NAMALWA (cell line): Measurements from ENCODE around the gene CEACAM4.
A peak's percentile ranks its signal among the peaks of the same experiment; 100 is the strongest.
"Not testable (repeated sequence)": the region's sequence is repeated elsewhere in the genome, so short reads cannot be mapped to it uniquely, and the experiment has no call there.

Experiments used
- DNase-seq: peaks from one replicate; pipeline ENCODE4 v3.0.0-alpha.2; 2015; ENCODE audit warnings: low spot score

Gene CEACAM4

DNA sequence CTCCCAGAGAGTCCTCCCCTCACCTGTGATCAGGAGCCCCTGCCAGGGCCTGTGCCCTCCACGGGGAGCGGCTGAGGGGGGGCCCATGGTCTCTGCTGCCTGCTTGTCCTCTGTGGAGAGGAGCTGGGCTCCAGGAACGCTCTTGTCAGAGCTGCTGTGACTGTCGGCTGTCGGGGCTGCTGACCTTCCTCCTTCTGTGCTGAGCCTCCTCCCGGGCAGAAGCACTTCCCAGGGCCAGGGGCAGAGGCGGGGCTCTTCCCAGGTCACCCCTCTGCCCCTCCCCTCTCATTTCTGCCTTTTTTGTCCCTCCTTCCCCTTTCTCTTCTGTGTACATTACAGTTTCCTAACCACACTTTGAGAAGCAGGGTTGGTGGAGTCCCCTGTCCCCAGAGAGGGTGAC lies at the start of gene CEACAM4:
CEACAM4 (minus strand) TSS at position 198 of the 400 bp plus-strand sequence; CDS start at position 87, 111 bp downstream.
- no peak for DNase-seq

DNA sequence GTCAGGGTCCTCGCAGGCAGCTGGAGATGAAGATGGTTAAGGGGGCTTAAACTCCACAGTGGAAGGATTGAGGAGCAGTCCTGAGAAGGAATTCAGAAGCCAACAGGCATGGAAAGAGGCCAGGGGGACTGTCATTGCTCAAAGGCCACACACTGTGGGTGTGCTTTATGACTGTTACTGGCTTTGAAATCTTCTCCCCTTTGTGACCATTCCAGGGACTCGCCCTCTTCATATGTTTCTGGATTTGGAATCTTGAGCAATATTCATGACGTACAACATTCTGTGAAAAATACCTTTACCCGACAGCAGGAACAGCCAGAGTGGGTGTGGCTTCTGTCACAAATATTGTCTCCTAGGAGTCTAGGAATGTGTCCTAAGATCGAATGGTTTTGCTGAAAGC lies 44.6 kb upstream of the CEACAM4 start:
- DNase-seq: no peak

DNA sequence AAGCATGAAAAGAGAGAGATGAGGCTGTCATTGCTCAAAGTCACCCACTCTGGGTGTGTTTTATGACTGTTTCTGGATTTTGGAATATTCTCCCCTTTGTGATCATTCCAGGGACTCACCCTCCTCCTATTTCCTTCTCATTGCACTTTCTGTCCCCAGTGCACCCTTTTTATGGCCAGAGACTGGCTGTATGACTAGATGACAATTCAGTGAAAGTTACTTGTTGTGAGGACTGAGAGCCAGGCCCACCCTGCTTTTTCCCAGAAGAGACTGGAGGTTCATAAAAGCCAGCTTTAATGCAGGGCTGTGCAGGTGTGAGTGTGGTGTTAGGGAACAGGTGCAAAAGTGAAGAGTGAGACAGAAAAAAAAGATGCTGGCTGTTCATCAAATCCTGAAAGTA lies 43.9 kb upstream of the CEACAM4 start:
- no peak for DNase-seq

DNA sequence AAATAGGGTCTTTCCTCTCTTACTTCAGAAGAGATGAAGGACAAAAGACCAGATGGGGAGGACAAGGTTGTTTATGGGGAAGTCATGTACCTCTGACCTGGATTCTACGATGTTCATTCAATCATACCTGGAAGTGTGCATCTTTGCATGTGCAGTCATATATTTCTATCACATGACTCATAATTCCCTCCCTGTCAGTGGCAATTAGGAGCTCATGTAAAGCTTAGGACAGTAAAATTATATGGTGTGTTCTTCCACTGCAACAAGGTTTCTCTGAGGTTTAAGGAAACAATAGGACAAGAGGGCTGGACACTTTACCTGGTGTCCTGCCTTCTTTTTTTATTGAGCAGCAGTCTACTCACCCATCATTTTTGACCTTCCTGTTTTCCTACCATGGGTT lies 41.4 kb upstream of the CEACAM4 start:
- DNase-seq: no peak

DNA sequence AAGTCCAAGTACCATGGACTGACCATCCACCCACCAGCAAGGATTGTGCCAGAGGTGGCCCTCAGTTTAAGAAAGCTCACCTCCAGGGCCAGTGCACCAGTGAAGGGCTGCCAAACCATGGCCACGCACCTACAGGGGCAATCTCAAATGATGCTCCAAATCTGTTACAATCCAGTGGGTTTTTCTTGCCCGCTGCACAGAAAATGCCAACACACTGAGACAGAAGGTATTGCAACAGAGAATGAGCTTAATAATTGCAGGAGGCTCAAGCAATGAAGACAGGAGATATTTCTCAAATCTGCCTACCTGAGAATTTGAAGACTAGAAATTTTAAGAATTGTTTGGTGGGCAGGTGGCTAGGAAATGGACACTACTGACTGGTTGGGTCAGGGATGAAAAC lies 39.2 kb upstream of the CEACAM4 start:
- no peak for DNase-seq

DNA sequence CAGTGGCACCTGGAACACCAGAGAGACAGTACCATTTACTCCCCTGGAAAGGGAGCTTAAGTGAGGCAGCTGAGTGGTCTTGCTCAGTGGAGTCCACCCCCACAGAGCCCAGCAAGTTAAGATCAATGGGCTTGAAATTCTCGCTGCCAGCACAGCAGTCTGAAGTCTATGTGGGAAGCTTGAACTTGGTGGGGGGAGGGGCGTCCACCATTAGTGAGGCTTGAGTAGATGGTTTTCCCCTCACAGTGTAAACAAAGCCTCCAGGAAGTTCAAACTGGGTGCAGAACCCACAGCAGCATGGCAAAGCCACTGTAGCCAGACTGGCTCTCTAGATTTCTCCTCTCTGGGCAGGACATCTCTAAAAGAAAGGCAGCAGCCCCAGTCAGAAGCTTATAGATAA lies 30.3 kb upstream of the CEACAM4 start:
- no peak for DNase-seq

DNA sequence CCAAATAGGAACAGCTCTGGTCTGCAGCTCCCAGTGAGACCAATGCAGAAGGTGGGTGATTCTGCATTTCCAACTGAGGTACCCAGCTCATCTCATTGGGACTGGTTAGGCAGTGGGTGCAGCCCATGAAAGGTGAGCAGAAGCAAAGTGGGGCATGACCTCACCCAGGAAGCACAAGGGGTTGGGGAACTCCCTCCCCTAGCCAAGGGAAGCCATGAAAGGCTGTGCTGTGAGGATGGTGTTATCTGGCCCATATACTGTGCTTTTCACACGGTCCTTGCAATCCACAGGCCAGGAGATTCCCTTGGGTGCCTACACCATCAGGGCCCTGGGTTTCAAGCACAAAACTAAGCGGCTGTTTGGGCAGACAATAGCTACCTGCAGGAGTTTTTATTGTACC lies 29.9 kb upstream of the CEACAM4 start:
- DNase-seq: not testable (repeated sequence)

DNA sequence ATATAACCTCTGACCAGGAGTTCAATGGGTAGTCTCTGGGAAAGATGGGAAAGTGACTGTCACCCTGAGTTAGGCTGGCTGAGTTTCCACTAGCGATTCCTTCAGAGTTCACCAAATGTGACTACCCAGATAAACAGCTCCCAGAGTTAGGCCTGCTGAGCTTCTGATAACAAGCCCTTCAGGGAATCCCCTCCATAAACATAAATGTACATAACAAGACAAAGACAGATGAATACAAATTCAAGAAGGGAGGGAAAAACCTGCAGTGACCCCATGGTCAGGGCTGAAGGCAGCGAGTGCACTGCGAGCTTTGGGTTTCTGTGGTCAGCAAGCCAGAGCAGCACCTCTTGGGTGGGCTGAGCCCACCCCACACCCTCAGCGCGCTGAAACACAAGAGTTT lies 25.4 kb upstream of the CEACAM4 start:
- no peak for DNase-seq

DNA sequence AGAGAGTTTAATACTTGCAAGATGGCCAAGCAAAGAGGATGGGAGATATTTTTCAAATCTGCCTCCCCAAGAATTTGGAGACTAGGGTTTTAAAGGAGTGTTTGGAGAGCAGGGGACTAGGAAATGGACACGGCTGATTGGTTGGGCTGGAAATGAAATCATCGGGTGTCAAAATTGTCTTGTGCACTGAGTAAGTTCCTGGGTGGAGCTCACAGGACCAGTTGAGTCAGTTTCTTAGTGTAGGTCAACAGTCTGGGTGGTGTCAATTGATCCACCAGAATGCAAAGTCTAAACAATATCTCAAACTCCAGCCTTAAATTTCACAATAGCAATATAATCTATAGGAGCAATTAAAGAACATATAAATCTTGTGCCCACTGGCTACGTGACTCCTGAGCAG lies 23.0 kb upstream of the CEACAM4 start:
- no peak for DNase-seq

DNA sequence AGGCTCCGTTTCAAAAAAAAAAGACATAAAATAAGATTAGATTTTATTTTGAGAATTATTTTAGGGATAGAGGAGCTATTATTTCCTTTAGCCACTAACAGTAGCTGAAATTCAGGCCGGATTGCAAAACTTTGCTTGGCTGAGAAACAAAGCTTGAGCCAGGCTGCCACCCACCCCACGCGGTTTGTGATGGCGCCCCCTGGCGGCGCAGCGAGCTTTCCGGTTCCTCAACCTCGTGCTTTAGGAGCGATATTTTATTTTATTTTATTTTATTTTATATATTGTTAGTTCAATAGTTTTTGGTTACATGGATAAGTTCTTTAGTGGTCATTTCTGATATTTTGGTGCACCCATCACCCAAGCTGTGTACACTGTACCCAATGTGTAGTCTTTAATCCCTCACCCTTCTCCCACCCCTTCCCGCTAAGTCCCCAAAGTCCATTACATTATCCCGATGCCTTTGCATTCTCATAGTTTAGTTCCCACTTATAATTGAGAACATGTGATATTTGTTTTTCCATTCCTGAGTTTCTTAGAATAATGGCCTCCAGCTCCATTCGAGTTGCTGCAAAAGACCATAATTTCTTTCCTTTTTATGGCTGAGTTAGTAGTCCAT lies 19.8 kb upstream of the CEACAM4 start:
- DNase-seq: peak; percentile 52

DNA sequence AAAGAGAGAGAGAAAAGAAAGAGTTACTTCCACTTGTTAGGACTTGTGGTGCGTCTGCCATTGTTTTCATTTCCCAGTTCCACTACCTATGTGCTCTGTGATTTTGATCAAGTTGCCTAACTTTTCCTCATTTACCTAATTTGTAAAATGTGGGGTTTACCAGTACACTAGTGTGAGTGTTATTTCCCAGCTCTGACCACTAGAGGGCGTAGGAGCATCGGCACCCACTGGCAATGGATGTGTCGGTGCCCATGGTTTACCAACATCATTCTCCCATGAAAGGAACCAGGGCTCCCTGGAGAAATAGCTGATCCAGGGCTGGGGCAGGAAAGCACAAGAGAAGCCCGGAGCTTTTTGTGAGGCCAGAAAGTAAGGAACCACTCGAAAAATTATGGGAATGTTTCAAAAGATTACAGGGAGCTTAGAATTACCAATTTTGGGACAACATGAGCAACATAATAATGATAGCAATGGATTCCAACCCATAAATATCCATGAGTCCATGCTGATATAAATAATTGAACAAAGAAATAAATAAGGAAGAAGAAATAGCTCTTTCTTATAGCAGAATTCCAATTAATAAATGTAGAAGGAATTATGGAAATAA lies 15.1 kb upstream of the CEACAM4 start:
- DNase-seq: peak; percentile 74

DNA sequence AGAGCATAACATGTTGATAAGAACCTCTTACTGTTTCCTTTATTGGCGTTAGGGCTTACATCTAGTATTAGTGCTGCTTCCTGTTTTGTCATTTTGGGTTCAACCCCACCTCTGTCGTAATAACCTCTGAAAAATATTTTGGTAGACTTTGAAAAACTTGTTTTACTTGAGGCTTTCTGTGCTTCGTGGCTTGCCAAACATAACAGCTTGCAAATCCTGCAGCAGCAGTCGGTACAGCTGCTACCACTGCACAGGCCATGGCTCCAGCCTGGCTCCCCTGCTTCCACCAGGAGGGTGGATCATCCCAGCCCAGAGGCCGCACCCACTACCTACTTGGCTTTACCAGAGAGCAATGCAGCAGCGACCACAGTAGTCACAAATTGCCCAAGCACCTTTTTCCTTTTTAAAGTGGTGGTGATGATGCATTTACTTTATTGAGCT lies 11.8 kb upstream of the CEACAM4 start:
- DNase-seq: no peak

DNA sequence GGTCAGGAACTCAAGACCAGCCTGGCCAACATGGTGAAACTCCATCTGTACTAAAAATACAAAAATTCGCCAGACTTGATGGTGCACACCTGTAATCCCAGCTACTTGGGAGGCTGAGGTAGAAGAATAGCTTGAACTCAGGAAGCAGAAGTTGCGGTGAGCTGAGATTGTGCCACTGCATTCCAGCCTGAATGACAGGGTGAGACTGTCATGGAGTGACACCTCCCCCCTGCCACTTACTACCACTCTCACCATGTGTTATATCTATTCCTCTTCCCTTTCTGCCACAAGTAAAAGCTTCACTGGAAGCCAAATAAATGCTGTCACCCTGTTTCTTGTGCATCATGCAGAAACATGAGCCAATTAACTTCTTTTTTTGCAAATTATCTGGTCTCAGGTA lies 10.6 kb upstream of the CEACAM4 start:
- DNase-seq: no peak

DNA sequence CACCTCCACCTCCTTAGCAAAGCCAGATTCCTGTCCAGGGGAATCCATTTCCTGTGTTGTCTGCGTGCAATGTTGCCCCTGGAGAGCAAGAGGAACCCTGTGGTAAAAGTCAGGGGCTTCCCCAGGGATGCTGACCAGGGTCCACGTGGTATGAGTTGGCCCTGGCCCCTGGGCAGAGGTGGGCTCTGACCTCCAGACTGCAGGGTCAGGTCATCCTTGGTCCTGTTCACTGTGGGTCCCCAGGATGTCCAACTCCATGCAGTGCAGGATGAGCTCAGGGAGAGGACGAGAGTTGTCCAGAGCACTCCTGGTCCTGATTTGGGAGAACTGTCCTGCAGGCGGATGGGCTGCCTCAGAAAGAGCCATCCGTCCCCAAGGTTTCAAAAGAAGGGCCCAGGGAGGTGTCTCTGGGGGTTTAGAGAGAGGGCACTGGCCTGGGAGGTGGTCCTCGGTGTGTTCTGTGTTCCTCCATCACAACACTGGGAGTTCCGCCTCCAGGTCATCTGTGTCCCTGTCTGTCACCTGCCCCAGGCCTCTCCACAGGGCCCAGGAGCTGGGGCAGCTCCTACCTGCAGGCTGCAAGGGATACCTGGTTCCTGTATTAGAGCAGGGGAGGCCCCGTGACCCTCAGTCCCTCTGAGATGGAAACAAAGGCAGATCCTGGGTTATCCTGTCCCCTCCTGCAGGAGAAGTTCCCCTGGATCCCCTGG lies 1.2 kb upstream of the CEACAM4 start:
- DNase-seq: no peak

DNA sequence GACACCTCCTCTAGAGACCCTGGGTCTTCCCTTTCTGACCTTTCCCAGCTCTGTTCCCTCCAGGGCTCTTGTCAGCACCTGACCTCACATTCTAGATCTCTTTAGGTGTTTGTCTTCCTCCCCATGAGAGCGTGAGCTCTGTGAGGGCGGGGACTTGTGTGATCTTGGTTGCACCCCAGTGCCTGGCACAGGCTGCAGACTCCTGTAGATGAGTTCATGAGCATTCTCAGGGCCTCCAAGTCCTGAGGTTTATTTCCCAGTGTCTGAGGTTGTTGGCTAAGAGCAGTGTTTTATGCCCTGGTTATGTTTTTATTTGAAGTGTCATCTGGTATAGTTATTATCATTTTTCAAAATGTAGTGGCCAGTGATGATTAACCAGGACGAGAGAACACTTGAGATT lies 596 bp downstream of the CEACAM4 start:
- no peak for DNase-seq

DNA sequence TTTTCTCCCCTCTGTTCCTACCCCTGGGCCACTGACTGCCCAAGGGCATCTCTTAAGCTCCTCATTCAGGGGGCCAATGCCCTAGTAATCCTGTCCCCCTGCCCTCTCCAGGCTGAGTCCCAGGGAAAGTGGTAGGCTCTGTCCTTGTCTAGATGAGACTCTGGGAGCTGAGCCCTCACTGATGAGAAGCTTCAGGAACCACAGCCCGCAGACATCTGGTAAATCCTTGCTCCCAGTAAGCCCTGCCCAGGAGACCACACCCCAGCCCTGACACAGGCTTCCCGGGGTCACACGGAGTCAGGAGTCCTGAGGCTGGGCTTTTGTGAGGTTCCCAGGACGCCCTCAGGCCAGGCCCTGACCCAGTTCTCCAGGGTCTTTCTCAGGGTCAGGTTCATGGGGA lies 1.9 kb downstream of the CEACAM4 start:
- DNase-seq: no peak

DNA sequence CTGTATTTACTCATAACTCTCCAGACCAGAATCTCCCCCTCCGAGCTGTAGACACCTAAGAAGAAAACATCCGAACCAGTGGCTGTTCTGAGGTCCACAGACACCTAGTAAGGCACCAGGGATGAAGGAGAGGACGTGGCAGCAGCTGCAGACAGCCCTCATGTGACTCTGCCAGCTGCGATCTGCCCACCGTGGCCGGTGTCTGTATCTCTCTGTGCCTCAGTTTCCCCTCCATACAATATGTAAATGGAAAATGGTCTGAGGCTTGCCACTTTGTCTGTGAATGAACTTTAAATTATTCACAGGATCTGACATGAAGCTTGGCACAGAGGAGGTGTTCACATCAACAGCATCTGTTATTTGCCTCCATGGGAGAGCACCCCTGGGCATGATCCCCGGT lies 2.4 kb downstream of the CEACAM4 start:
- DNase-seq: no peak

DNA sequence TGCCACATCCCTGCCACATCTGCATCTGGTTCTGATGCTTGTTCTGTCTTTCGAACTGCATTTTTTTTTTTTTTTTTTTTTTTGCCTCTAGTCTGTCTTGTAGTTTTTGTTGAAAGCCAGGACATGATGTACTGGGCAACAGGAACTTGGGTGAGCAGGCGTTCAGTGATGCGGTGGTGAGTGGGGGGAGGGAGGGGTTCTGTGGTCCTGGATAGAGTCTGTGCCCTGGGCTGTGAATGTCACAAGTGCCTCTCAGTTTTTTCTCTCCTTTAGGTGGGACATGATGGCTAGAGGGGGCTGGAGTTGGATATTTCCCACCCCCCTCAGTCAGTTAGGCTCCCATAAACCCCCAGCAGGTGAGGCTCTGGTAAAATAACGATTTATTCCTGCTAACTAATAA lies 3.5 kb downstream of the CEACAM4 start:
- DNase-seq: no peak

DNA sequence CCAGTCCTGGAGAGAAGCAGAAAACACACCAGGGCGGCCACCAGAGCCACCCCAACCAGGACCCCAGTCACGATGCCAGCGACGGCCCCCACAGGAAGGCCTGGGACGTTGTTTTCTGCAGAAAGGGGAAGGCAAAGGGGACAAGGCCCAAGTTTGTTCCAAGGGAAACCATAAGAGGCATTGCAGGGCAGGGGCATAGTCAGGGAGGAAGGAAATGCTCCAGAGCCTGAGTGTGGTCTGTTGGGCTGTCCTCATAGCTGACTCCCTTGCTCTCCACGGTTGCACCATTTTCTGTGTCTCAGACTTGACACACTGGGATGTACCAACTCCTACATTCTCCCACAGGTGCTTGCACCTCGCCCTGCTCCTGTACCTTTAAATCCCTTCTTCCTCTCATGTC lies 5.2 kb downstream of the CEACAM4 start:
- no peak for DNase-seq

DNA sequence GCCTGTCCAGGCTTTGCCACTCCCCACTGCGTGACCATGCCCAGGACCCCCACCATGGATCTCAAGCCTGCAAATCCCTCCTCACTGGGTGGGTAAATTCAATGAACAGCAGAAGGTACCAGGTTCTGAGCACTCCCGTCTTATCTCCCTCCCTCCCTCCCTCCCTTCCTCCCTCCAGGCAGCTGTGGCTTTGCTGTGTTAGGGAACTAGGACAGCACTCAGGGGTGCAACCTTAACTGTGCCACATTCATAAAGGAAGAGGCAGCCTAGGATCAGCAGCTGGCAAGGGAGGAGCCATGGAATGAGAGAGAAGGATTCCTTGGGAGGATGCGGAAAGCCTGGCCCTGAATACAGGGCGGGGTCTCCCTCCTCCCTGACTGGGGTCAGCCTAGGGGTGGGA lies 5.6 kb downstream of the CEACAM4 start:
- no peak for DNase-seq

DNA sequence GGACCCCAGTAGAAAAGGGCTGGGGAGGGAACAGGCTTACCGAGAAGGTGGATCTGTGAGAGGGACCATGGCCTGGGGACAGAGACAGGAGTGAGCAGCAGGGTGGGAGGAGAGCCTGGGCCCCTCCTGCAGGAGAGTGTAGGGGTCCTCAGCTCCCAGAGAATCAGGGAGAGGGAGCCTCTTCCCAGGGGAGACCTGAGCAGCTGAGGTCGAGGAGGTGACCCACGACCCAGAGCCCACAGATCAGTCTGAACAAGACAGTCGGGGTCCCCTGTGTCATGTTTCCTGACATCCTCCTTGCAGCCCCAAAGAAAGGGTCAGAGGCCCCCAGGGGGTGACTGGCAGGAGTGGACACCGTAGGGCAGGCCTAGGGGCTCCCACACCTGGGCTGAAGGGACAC lies 6.7 kb downstream of the CEACAM4 start:
- DNase-seq: no peak

DNA sequence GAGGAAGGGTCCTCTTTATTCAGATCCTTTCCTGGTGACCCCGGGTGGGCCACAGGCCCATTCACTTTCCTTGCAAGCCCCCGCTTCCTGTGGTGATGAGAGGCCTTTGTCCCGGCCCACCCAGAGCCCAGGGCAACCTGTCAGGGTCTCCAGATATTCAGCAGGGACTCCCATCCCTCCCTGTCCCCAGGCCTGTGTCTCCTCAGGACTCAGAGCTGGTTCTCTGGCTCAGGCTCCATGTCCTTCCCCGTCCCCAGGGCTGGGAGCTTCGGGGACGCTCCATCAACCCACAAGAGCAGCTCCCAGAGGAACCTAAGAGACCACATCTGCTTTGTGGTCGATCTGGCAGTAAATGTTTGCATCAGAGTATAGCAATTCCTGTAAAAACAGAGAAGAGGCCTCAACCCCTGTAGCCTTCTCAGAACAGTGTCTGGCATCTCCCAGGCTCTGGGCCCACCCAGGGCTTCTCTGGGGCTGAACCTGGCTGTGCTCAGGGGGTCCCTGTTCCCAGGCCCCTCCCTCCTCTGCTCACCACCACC lies 7.8 kb downstream of the CEACAM4 start:
- DNase-seq: no peak
